NCI-H748 (cell line): ENCODE data around the gene KRTAP5-2.
A peak's percentile ranks its signal among the peaks of the same experiment; 100 is the strongest.
"Not testable (repeated sequence)": the region's sequence is repeated elsewhere in the genome, so short reads cannot be mapped to it uniquely, and the experiment has no call there.

Experiments used
- DNase-seq: peaks from one replicate; lab custom pipeline; 2025; ENCODE audit not compliant: unreplicated experiment; lab: John Stamatoyannopoulos, UW

Gene KRTAP5-2, protein sequence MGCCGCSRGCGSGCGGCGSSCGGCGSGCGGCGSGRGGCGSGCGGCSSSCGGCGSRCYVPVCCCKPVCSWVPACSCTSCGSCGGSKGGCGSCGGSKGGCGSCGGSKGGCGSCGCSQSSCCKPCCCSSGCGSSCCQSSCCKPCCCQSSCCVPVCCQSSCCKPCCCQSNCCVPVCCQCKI

DNA sequence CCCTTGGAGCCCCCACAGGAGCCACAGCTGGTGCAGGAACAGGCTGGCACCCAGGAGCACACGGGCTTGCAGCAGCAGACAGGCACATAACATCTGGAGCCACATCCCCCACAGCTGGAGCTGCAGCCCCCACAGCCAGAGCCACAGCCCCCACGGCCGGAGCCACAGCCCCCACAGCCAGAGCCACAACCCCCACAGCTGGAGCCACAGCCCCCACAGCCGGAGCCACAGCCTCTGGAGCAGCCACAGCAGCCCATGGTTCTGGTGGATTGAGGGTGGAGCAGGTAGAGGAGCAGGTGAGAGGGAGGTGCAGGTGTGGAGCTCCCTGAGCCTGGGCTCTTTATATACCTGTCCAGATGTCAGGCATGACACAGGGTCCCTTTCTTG, at the start of gene KRTAP5-2:
KRTAP5-2 (minus strand) TSS at position 301 of the 387 bp plus-strand sequence; CDS start at position 257, 44 bp downstream.
- no peak for DNase-seq

DNA sequence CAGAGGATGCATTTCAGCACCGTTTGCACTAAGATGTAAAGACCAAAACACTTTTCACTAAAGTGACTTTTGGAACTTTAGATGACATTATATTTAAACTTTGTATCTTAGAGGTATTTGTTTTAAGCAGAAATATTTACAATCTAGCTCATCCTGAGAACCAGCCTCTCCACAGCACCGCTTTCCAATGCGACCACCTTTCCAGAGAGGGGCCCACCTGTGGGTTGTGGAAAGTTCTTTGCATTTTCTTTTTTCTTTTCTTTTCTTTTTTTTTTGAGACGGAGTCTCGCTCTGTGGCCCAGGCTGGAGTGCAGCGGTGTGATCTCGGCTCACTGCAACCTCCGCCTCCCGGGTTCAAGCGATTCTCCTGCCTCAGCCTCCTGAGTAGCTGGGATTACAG, 48.4 kb upstream of the KRTAP5-2 start:
- DNase-seq = not testable (repeated sequence)

DNA sequence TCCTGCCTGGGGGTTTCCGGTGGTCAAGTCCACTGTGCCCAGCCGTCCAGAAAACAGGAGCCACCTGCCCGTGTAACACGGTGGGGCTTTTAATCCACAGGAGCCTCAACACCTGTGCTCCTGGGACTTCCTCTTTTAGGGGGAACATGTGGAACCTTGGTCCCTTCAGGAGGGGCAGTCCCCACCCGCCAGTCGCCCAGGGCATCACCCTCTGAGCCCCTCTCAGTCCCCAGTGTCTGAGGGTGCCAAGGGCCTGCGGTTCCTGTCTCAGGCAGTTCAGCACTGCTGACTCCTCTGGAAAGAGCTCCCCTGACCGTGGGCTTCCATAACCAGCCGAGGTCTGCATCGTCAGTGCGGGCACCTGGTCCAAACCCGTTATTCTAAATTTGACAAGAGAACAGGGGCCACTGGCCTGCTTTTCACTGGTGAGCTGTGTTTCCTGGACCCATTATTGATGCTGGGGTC, 47.3 kb upstream of the KRTAP5-2 start:
- DNase-seq = no peak

DNA sequence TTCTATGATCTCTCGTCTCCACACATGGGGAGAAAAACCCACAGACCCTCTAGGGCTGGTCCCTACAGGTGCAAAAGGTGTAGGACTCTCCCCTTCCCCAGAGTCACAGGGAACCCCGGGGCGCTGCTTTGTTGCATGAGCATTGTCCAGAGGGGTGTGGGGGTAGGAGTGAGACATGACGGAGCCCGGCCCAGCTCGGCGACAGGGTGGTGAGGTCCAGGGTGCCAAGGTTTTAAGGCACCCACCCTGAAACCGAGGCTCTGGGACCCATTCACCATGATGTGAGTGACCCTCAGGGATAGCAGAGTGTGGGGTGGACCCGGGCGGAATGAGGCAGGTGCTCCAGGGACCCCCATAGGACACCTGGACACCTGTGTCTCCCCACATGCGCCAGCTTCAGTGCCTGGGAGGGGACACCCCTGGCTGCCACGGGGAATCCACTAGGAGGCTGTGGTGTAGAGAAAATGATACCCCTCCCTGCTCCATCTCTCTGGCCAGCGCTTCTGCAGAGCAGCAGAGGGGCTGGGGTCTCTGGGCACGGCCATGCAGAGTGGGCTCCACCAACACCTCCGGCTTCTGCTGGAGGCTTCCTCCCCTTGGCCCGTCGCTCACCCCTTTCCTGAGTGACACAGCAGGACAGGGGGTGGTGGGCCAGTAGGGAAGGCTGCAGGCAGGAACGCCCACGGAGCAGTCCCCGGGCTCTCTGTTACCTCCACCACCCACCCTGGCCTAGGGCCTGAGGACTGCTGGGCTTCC, 46.7 kb upstream of the KRTAP5-2 start:
- no peak for DNase-seq

DNA sequence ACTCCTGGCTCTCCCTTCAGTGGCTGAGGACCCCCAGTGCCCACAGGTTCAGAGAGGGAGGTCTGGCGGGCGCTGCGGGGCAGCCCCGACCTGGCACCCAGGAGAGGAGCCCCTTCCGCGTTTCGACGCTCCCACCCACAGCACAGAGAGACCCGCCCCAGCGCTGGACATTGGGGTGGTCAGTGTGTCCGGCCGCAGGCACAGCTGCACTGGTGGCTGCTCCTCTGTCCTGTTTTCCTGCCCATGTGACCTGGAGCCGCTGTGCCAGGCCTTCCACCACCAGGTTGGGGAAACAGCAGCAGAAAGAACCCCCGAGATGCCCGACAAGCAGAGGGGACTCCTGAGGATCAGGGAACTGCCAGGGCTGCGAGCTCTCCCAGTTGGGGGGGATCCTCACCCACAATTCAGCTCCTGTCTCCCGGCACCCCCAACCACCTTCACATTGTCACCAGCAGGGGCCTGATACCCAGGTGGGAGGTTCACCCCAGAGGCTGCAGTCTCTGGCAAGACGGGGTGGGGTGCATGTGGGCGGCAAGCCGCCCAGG, 45.1 kb upstream of the KRTAP5-2 start:
- no peak for DNase-seq

DNA sequence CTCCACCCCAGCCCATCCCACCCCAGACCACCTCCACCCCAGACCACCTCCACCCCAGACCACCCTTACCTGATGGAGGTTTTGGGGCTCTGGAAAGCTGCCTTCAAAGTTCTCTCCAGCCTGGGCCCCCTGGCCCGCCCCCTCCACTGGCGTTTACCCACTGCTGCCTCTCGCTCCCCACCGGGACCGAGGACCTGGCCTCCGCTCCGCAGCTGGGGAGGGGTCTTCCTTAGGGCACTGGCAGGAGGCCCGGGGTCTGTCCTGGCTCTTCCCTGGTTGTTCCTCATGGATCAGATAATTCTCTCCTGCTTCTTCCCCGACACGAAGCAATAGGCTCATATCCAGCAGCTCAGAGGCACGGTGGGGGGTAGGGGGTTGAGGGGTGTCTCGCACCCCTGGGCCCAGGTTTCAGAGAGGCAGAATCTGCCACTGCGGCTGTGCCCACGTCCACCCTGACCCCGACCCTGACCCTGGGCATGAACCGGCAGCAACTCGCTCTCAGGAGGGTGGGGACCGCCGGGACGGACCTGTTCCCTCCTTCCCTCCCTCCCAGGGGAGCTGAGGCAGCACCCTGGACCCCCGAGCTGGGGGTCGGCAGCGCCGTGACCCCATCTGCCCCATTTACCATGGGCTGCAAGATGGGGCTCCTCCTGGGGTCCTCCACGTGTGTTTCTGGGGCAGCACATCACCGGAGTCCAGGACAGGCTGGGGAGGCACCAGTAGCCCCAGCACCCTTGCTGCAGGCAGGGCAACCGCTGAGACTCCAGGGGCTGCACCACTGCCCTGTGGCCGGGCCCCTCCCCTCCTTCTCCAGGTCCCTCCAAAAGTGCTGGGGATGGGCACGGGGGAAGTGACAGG, 44.4 kb upstream of the KRTAP5-2 start:
- no peak for DNase-seq

DNA sequence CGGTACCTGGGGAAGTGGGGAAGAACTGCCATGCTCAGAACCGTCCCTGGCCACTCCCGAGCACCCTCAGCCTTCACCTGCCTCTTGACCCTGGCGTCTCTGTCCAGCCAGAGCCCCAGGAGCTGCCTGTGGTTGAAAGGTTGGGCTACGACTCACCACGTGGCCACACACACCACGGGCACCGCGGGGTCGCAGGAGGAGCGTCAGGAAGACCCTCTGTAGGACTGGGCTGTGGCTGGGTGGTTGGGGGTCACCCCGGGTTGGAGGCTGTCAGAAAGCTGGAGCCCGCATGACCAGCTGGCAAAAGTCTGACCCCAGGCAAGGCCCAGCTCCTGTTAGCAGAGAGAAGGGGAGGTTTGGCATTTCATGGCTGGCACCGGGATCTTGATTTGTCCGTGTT, 43.0 kb upstream of the KRTAP5-2 start:
- no peak for DNase-seq

DNA sequence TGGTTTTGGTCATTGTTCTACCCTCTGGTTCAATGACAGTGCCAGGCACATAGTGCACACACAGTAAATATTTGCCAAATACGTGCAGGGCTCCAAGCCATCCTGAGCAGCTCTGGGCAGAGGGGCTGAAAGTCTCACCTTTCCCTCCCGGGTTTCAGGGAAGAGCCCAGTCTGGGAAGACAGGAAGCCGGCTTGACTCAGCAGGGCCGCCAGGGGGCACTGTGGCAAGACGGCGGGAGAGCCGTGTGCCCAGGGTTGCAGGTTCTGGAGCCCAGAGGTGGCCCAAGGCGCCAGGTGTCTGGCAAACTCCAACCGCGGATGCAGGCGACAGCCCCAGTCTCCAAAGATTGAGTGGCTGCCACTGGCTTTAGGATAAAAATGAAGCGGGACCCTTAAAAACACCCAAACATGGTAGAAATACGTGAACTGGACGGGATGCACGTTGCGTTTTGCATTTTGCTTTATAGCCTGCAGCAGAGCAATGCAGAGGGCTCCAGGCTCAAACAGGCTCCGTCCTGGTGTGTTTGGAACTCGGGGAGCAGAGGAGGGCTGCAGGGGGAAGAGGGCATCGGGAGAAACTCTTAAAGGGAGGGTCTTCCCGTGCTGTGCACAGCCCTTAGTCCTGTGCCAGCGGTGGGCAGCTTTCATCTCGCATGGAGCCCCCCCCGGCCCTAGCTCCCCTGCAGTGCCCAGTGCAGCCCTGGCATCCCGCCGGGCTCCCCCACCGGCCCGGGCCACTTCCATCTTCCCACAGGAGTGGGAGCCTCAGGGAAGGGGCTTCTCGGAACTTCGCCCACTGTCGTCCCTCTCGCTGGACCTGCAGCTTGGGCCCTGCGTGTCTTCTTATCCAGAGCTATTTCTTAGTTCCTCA, 42.2 kb upstream of the KRTAP5-2 start:
- DNase-seq = peak; percentile 98

DNA sequence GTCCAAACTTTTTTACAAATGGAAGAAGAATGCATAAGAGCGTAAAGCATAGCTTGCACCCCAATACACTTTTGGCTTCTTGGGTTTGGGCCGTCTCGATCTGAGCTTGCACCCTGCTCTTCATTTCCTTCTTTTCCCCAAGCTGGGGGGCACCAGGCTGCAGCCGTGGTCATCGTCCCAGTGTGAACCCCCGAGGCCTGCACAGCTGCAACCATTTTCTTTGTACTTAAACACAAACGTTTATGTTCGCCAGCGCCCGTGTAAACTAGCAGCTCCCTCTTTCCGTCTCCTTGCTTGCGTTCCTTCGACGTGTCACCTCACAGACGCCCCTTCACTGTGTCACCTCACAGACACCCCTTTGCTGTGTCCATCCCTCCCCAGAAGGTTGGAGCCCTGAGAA, 41.6 kb upstream of the KRTAP5-2 start:
- DNase-seq = no peak

DNA sequence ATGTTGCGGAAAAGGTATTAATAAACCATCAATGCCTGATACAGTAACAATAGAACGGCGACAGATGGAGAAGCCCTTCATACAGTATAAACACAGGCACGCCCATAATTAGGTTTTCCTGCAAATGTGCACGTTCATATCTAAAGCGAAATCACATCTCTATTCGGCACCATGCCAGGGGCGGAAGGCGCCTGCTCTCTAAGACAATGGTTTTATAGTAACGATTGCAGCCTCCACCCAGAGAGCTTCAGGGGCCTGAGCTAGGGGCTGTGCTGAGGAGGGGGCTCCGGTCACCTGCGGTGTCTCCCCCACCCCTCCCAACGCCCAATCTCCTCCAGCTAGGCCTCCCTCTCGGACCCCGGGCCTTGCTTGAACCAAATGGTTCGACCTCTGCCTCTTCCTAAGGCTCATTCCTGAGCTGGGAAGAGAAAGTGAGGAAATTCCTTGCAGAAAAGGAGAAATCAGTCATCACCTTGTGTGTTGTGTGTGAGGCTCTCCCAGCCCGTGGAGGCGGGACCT, 41.1 kb upstream of the KRTAP5-2 start:
- DNase-seq = peak; percentile 100

DNA sequence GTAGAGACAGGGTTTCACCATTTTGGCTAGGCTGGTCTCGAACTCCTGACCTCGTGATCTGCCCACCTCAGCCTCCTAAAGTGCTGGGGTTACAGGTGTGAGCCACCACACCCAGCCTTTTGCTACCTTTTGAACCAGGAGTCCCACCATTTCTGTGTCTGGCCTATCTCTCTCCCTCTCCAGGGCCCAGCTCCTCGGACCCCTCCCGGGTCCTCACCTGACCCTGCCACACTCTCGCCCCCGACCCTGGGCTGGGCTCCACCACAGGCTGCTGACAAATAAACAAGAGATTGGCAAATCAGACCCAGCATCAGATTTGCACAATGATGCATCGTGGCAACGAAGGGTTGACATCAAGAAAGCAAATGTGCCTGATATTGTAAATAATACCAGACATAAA, 40.2 kb upstream of the KRTAP5-2 start:
- DNase-seq = peak; percentile 95

DNA sequence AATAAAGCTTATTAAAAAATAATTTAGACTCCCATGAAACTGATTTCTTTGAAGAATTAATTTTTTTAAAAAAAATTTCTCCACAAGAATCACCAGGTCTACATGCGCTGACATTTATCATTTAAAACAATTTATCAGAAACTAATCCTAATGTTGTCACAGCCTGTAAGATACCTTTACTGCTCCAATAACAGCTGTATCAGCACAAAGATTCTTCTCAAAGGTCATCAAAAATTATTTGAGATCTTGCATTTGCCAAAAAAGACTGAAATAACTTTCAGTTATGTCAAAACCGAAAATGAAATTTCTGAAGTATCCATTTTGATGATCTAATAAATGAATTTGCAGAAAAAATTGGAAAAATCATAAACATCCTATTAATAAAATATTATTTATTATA, 39.5 kb upstream of the KRTAP5-2 start:
- DNase-seq = no peak

DNA sequence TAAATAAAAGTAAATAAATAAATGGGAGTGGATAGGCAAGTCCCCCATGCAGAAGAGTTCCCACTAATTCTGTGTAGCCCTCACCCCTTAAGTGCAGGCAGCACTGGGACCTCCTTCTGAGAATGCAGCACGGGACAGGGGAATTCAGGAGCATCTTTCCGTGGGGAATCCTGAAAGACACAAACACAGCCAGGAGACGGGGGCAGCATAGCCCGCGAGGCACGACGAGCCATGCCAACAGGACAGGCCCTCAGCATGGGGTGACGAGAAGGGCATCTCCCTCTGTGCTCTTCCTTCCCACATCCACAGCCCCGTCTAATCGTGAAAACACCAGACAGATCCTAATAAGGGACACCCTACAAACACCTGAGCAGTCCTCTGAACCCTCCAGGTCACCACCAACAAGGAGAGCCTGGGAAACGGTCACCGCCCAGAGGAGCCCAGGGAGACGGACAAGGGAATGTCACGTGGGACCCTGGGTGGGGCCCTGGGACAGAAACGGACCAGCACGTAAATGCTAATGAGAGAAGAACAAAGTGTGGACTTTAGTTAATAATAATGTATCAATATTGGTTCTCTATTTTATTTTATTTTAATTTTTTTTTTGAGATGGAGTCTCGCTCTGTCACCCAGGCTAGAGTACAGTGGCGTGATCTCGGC, 38.3 kb upstream of the KRTAP5-2 start:
- no peak for DNase-seq

DNA sequence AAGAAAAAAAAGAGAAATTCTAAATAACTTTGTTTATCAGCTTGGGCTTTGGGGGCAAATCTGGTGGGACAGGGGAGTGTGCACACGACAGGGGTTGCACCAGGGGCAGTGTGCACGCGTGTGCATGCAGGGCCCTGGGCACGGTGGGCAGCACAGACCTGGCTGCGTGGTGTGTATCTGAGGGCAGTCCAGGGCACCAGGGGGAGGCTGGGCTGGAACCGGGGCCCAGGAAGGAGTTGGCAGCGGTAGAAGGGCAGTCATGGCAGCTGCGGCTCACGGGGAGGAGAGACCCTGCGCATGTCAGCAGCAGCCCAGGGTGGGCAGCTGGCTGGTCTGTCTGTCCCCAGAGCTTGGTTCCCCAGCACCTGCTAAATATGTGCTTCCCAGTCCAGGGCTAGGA, 35.8 kb upstream of the KRTAP5-2 start:
- no peak for DNase-seq

DNA sequence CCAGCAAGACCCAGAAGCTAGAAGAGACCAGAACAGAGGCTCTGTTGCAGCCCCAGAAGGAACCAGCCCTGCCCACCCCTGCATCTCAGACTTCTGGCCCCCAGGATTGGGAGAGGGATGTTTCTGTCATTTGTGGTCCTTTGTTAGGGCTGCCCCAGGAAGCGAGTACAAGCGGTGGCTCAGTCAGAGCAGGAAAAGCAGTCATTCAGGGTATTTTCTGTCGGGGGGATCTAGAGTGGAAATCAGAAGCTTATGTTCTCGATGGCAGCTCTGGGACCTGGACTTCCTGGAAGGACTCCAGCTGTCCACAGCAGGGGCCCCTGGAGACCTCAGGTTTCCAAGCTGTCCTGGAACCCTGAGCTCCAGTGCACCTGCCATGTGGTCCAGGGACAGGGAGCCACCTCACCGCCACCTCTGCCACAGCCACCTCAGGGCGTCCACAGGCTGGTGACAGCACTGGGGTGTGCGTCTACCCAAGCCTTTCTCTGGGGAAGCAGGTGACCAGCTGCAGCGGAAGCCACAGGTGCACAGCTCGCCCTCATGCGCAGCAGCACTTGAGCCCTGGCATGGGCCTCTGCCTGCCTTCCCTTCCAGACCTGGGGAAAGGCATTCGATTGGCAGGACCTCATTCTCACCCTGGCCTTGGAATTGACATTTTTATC, 34.1 kb upstream of the KRTAP5-2 start:
- DNase-seq = peak; percentile 61

DNA sequence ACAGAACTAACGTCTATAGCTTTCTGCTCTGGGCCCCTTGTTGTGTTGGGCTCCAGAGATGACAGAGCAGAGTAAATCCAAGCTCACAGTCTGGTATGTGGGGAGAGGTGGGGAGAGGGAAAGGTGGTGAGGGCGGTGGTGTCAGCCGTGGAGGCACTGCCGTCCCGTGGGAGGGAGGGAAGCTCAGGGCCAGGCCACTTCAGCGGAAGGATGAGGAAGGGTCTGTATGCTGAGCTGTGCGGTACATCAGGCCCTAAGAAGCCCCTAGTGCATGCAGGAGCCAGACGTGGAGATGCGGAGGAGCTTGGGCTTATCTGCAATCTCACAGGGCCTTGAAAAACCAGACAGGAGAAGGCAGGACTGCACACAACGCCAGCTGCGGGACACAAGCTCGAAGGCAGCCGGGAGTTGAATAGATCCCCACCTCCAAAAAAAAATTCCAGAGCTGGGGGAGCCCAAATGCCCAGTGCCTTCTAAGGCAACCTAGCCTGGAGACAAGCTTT, 33.0 kb upstream of the KRTAP5-2 start:
- no peak for DNase-seq

DNA sequence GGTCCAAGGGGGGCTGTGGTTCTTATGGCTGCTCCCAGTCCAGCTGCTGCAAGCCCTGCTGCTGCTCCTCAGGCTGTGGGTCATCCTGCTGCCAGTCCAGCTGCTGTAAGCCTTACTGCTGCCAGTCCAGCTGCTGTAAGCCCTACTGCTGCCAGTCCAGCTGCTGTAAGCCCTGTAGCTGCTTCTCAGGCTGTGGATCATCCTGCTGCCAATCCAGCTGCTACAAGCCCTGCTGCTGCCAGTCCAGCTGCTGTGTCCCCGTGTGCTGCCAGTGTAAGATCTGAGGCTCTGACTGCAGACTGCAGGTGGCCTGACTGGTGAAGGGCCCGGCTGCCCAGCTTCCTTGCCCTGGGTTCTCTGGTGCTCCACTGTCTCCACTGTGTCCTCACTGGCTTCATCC, 32.2 kb upstream of the KRTAP5-2 start:
- DNase-seq = no peak

DNA sequence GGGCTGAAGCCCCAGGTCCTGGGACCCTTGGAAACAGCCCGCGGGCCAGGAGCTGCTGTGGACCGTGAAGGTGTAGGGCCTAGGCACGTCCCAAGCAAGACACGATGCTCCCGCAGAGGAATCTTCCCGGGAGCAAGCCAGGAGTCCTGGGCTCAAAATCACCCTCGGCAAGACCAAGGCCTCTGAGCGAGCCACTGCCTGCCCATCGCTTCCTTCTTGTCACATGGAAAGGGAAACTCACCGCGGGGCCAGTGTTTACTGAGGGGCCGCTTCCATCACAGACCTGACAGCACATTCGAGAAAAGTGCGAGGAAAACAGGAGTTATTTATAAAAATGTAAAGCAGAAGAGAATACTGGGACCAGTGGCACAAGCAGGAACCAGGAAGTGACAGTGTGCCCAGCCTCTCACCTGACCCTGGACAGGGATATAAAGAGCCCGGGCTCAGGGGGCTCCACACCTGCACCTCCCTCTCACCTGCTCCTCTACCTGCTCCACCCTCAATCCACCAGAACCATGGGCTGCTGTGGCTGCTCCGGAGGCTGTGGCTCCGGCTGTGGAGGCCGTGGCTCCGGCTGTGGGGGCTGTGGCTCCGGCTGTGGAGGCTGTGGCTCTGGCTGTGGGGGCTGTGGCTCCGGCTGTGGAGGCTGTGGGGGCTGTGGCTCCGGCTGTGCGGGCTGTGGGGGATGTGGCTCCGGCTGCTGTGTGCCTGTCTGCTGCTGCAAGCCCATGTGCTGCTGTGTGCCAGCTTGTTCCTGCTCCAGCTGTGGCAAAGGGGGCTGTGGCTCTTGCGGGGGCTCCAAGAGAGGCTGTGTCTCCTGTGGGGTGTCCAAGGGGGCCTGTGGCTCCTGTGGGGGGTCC, 31.5 kb upstream of the KRTAP5-2 start, which contains the start of gene KRTAP5-5:
KRTAP5-5 (plus strand) TSS at position 450 of the 860 bp plus-strand sequence; CDS start at position 516, 66 bp downstream.
- no peak for DNase-seq
